ENCODE data around the gene NDUFAB1.

The NDUFAB1 gene

GRCh38 chr16:23595951-23596720 is at the start of gene NDUFAB1:
Gene NDUFAB1 (minus strand): TSS chr16:23596316. CDS start chr16:23596290, 26 bp downstream.
- peak; percentile 95 for DNase-seq (ENCODE audit: low spot score)
- in situ Hi-C loops (cut with MboI; ENCODE audit: low pct_unique_long_range_greater_than_20kb, low sequenced_read_pairs, unreplicated experiment), result no loop called here
- TF ChIP-seq CTCF (IDR thresholded peaks at IDR 0.05; ENCODE audit: extremely low read depth, insufficient read depth, missing control alignments), result peak; percentile 99

GRCh38 chr16:23642246-23642774 is 46.2 kb upstream of the NDUFAB1 start:
- DNase-seq (ENCODE audit: low spot score), result no peak
- TF ChIP-seq CTCF (IDR thresholded peaks at IDR 0.05; ENCODE audit: extremely low read depth, insufficient read depth, missing control alignments), result no peak
- in situ Hi-C loops (cut with MboI; ENCODE audit: low pct_unique_long_range_greater_than_20kb, low sequenced_read_pairs, unreplicated experiment), result no loop called here

- in situ Hi-C loops (cut with MboI; ENCODE audit: low pct_unique_long_range_greater_than_20kb, low sequenced_read_pairs, unreplicated experiment), result no loop called here
- peak; percentile 95 for DNase-seq (ENCODE audit: low spot score)
Observed at GRCh38 chr16:23640931-23641765, 45.0 kb upstream of the NDUFAB1 start, which contains the start of the genes DCTN5 and PALB2. Gene DCTN5 (plus strand): TSS chr16:23641466. CDS start chr16:23641543, 77 bp downstream. Gene PALB2 (minus strand): TSS chr16:23641310. CDS start chr16:23641157, 153 bp downstream.

GRCh38 chr16:23640615-23640930 is 44.5 kb upstream of the NDUFAB1 start:
- in situ Hi-C loops (cut with MboI; ENCODE audit: low pct_unique_long_range_greater_than_20kb, low sequenced_read_pairs, unreplicated experiment), result no loop called here
- DNase-seq (ENCODE audit: low spot score), result no peak
- TF ChIP-seq CTCF (IDR thresholded peaks at IDR 0.05; ENCODE audit: extremely low read depth, insufficient read depth, missing control alignments), result no peak

More at GRCh38 chr16:23640931-23641765, 45.0 kb upstream of the NDUFAB1 start, which contains the start of the genes DCTN5 and PALB2:
- no peak for TF ChIP-seq CTCF (IDR thresholded peaks at IDR 0.05; ENCODE audit: extremely low read depth, insufficient read depth, missing control alignments)

GRCh38 chr16:23635958-23636357 is 39.8 kb upstream of the NDUFAB1 start:
- in situ Hi-C loops (cut with MboI; ENCODE audit: low pct_unique_long_range_greater_than_20kb, low sequenced_read_pairs, unreplicated experiment), result no loop called here
- DNase-seq (ENCODE audit: low spot score), result no peak

More at GRCh38 chr16:23635958-23636357, 39.8 kb upstream of the NDUFAB1 start:
- TF ChIP-seq CTCF (IDR thresholded peaks at IDR 0.05; ENCODE audit: extremely low read depth, insufficient read depth, missing control alignments), result no peak

Measured in GM13977 (cell line).